Fibroblast of skin of left quadriceps (primary cell): ENCODE data around the gene MEIOB.
"Not testable (repeated sequence)": the region's sequence is repeated elsewhere in the genome, so short reads cannot be mapped to it uniquely, and the experiment has no call there.

Source experiments
- DNase-seq, 2 experiments: peaks; one replicate each; pipeline ENCODE4 v3.0.0-alpha.2; 2013; ENCODE audit warnings: low read depth in 2 of 2

The MEIOB gene

DNA sequence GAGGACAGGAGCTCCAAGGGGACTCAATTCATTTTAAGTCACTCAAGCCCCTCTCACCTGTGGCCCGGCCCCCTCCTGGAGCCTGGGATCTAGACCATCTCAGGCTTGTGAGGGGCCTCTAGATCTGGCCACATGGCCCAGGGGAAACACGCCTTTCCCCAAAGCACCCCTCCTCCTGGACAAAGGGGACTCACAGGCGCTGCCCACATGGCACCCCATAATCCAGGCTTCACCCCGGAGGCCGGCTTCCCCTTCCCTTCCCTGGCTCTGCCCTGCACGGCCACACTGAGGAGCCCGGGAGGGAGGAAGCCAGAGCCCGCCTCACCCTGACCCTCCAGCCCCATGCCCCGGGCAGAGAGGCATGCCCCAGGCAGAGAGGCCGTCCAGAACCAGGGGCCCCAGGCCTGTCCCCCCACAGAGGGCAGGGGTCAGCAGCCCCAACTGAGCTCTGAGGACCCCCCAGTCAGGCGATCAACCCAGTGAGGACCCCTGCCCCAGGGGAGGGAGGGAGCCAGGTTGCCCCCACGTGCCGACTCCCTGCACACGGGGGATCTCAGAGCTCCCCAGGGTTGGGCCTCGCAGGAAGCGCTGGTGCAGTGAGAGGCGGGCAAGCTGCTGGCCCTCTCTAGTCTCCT lies 35.4 kb upstream of the MEIOB start:
- DNase-seq: no peak

DNA sequence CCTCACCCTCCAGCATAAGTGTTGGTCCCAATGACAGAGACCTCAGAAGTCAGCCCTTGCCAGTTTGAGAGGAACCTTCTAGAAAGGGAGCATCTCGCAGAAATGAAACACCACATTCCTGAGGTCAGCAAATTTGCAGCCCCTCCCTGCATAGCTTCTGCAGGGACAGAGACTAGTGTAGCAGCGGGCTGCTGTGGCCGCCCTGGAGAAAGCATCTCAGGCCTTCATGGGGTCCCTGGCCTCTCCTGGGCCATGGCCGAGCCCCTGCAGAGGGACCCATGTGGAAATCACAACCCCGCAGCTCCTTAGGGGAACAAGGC lies 34.8 kb upstream of the MEIOB start:
- no peak for DNase-seq

DNA sequence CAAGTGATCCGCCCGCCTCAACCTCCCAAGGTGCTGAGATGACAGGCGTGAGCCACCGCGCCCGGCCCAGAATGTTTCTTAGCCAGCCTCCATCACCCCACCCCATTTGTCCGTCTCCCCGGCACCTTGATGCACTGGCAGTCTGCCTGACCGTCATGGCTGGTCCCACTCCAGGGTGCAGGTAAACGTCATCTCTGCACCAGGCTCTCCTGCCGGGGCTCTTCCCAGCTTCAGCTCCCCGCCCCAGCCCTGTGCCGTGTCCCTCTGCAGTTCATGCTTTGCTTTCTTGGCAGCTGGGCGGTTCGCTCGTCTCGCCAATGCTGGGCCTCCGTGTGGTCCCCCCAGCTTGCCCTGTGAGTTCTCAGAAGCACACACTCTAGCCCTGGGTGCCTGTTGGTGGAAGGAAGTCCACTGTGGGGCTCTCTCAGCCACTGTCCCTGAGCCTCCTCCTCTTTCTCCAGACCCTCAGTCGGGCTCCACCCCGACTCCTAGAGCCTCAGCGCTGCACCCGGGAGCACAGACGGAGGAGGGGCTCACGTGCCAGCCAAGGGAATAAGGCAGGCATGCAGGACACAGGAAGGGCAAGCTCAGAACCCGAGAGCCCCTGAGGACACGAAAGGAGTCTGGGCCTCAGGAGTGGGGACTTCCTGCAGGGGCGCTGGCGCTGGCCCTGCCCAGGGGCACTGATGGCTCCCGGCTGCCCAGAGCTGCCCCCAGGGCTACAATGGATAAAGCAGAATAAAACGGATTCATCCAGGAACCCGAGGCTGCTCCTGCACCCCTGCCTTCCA lies 34.3 kb upstream of the MEIOB start:
- no peak for DNase-seq

DNA sequence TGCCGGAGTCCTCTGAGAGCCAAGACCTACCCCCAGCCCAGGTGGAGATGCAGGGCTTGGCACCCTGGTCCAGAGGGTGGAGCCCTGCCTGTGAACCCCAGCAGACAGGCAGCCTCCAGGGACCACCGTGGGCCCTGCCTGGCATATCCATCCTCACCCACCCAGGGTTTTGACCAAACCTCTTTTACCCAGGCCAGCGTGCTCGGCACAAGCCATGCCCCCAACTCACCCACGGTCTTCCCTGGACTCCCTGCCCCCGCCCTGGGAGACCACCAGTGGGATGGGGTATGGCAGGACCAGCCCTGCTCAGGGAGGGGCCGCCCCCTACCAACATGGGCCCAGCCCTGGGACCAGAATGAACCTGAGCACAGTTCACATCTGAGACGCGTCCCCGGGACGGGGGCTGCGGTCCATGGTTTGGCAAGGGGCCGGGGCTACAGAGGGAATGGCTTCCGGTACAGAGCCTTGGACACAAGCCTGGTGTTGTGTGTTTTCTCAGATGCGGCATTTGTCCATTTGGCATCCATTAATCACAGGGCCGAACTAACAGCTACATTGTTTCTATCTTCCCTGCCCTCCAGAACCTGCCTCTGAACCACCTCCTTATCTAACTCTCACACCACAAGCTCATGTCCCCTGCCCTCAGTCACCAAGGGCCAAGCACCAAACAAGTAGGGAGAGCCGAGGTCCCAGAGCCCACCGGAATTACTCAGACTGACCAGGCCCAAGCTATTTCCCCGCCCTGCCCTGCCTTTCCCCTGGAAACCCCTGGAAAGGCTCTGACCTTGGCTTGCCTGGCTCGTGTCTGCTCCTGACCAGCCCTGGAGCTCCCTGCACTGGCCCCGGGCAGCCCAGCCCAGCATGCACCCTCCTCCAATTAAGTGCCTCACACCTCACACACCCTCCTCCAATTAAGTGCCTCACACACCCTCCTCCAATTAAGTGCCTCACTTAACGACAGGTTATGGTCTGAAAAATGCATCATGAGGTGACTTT lies 32.2 kb upstream of the MEIOB start:
- DNase-seq: no peak

DNA sequence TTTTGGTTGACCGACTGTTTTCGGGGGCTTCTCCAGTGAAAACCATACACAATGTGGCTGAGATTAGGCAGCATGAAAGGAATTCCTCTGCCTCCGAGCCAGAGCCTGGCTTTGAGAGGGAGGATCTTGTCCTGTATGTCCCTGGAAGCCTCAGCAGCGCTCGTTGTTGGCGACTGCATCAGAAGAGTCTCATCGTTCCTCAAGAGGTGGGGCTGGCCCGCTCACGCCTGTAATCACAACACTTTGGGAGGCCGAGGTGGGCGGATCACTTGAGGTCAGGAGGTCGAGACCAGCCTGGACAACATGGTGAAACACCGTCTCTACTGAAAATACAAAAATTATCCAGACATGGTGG lies 31.2 kb upstream of the MEIOB start:
- no peak for DNase-seq

DNA sequence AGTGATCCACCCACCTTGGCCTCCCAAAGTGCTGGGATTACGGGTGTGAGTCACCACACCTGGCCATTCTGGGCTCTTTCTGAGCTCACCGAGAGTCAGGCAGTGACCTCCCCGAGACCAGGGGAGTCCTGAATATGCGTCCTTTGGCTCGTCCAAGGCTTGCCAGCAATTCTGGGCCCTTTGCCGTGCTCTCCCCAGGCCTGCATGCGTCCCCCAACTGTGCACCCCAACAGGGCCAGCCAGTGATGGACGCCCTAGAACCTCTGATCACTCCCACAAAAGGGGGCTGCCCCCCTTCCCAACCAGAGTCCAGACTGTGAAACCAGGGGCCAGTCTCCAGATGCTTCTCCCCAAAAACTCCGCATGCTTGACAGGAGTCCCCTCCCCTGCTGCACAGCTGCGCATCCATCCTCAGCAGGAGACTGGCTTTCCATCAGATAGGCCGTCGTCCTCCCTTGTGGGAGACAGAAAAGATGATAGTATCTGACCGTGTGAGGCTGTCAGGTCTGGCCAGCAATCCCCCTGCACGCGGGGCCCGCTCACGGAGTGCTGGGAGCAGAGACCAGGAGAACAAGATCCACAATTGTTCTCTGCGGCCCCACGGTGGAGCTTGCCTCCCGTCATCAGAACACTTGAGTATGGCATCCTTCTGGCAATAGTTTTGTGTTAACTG lies 30.7 kb upstream of the MEIOB start:
- no peak for DNase-seq

DNA sequence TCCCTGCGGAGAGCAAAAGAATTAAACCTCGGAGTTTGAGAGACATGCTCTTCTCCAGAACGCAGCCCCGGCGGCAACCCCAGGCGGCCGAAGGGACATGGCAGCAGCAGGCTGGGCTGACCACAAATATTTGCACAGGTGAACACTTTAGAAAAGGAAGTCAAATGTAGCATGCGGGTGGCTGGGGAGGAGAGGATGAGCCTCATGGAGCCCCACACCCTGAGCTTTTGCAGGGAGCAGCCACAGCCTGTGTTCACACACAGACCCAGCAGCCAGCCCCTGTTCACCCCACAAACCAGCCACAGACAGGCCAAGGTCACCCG lies 28.4 kb upstream of the MEIOB start:
- DNase-seq: no peak

DNA sequence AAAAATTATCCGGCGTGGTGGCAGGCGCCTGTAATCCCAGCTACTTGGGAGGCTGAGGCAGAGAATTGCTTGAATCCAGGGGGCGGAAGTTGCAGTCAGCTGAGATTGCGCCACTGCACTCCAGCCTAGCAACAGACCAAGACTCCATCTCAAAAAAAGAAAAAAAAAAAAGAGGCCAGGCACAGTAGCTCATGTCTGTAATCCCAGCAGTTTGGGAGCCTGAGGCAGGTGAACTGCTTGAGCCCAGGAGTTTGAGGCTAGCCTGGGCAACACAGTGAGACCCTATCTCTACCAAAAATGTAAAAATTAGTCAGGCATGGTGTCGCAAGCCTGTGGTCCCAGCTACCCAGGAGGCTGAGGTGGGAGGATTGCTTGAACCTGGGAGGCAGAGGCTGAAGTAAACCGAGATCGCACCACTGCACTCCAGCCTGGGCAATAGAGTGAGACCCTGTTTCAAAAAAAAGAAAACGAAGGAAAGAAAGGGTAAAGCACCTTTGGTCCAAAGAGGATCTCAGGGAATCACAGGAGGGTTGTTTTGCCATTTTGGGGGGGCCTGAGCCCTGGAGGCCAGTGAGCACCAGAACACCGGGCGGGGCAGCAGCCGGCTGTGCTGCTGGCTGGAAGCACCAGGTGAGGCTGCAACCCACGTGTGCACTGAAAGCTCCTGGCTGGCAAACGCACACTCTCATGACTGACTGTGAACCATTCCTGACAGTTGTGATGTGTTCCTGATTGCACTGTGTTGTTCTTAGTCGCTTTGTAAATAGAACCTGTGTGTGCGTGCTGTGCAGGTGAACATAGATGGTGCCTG lies 27.9 kb upstream of the MEIOB start:
- no peak for DNase-seq

DNA sequence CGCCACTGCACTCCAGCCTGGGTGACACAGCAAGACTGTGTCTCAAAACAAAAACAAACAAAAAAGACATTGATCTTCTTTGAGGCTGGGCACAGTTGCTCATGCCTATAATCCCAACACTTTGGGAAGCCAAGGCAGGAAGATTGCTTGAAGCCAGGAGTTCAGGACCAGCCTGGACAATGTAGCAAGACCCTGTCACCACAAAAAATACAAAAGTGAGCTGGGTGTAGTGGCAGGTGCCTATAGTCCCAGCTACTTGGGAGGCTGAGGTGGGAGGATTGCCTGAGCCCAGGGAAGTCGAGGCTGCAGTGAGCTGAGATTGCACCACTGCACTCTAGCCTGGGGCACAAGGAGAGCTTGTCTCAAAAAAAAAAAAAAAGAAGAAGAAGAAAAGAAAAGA lies 25.7 kb upstream of the MEIOB start:
- DNase-seq: not testable (repeated sequence)

DNA sequence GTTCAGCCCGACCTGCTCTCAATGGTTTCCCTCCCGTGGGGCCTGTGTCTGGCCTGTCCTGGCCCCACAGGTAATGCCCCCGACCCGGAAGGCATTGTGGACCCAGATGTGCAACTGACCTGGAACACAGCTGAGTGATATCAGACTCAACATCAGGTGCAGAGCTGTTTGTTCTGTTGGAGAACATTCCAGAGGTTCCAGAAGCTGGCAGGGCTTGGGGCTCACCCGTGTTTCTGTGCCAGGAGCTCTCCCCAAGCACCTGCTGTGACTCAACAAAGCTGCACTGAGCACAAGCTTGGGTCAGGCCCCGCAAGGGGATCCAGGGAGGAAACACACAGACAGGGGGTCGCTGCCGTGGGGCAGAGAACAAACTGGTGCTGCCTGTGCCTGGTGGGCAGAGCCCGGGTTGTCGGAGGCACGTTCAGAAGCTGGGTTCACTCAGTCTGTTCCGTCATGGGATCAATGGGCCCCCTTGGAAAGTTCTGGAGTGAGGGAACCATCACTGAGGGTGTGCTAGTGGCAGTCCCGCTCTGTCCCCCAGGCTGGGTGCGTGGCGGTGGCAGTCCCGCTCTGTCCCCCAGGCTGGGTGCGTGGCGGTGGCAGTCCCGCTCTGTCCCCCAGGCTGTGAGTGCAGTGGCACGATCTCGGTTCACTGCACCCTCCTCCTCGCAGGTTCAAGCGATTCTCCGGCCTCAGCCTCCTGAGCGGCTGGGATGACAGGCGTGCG lies 24.1 kb upstream of the MEIOB start:
- no peak for DNase-seq

DNA sequence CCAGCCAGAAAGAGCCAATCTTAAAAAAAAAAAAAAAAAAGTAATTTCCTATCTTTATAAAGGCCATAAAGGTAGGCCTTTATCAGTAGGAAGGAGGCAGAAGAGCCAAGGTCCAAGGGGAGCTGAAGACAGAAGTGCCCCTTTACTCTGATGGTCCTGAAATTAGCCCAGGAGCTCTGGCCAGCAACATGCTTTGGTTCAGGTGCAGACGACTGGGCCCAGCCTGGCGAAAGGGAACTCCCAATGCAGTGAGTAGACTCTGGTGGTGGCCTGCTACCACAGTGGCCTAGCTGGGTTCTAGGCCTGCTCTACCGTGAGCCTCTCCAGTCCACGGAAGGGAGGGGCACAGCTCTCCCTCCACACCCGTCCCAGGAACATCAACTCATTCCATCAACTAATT lies 23.1 kb upstream of the MEIOB start:
- DNase-seq: no peak

DNA sequence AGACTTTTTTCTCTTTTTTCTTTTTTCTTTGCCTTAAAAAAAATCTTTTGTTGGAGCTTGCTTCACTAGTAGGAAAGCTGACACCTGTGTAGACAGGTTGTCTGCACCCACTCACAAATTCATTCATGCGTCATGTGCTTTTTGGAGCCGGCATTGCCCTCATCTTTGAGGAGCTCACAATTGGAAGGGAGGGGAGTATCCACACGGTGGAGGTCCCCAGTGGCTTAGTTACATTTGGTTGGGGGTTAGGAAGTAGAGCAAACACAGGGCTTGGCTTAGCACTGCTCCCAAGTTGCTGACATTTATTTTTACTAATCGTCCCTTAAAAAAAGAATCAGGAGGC lies 18.7 kb upstream of the MEIOB start:
- no peak for DNase-seq

DNA sequence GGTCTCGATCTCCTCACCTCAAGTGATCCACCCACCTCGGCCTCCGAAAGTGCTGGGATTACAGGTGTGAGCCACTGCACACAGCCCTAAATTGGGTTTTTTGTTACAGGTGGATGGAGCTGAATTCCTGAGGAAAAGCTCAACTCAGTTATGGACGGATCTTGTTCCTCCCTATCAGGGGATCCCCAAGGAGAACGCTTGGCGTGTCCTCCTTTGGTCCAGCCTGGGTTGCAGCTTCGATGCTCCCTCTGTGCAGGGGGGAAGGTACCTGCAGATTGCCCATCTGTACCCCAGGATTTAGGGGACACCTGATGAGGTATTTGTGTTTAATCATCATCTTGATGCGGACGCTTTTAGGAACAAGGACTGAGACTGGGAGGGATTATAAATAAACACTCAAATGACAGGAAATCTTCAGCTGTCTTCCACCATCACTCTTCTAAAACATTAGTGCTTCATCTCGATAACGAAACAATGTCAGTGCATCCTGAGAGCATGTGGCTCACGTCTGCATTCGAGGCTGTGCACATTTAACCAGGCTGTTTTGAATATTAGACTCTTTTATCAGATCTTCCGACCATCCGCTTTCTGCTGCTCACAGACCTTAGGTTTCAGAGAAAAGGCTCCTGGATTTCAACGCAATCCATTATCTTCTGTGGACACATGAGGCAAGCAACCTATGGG lies 18.2 kb upstream of the MEIOB start:
- DNase-seq: no peak

DNA sequence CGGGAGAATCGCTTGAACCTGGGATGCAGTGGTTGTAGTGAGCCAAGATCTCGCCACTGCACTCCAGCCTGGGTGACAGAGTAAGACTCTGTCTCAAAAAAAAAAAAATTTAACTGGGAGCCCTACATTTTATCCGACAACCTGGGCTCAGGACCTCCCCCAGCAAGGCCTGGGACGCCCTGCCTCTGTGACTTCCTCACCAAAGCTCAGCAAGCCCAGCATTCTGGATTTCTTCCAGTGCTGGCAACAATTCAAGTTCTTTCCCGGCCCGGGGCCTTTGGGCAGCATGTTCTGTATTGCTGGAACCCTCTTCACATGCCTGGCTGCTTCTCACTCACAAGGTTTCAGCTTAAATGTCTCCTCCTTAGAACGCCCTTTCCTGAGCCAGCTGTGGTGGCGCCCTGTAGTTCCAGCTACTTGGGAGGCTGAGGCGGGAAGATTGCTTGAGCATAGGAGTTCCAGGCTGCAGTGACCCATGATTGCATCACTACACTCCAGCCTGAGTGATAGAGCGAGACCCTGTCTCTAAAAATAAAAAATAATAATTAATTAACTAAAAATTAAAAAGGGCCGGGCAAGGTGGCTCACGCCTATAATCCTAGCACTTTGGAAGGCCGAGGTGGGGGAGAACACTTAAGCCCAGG lies 15.9 kb upstream of the MEIOB start:
- no peak for DNase-seq

DNA sequence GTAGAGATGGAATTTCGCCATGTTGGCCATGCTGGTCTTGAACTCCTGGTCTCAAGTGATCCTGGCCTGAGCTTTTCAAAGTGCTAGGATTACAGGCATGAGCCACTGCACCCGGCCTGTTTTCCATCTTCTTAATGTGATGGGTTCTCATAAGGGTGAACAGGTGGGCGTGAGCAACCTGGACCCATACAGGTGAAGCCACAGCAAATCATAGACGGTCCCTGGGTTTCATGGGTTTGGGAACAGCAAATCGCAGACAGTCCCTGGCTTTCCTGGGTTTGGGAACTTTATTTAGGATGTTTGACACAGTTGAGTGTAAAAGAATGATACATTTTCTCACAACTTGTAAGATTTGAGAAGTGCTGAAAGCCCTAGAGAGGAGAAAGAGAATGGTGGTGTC lies 12.9 kb upstream of the MEIOB start:
- DNase-seq: no peak

DNA sequence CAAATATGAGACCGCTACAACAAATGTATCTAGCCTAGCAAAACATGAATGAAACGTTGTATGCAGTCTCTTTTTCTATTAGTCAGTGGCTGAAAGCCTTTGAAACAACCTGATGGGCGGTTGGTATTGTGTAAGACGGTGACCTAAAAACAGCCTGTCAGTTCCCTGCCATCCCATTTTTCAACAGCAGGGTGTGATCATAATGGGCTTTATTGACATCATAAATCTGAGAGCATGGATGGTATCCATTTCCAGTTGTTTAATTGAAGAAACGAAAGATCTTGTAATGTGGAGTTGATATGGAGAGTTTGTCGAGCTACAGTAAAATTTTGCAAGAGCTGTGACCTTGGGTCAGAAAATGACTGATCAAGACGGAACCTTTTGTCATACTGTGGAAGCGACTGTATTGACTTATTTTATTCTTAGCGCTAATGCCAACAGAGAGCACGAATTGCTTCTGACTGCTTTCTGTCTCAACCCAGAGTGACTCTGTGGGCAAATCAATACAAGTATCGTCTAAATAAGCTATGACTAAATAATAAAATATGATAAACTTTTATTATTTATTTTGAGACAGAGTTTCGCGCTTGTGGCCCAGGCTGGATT lies 12.3 kb upstream of the MEIOB start:
- DNase-seq: no peak

DNA sequence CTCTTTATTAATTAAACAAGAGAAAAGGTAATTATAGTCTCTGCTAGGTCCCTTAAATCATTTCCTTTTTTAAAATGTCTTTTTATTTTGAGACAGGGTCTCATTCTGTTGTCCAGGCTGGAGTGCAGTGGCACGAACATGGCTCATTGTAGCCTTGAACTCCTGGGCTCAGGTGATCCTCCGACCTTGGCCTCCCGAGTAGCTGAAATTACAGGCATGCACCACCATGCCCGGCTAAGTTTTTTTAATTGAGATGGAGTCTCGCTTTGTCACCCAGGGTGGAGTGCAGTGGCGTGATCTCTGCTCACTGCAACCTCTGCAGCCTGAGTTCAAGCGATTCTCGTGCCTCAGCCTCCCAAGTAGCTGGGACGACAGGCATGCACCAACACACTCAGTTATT lies 9.2 kb upstream of the MEIOB start:
- not testable (repeated sequence) for DNase-seq

DNA sequence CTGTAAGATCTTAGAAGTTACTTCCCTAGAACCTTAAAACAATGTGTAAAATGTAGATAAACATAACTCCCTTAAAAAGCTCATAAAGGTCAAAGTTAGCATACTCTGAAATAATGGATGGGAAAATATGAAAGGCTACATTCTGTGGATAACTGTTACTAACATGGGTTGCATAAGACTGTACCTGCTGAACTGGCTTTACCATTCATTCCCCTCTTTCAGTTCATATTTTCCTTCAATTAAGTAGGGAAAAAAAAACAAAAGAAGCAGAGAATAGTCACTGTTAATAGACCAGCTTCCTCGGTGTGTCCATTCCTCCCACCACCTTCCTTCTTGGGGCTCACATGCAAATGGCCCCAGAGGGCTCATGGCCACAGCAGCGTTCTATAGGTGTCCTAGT lies 7.5 kb upstream of the MEIOB start:
- DNase-seq: no peak

DNA sequence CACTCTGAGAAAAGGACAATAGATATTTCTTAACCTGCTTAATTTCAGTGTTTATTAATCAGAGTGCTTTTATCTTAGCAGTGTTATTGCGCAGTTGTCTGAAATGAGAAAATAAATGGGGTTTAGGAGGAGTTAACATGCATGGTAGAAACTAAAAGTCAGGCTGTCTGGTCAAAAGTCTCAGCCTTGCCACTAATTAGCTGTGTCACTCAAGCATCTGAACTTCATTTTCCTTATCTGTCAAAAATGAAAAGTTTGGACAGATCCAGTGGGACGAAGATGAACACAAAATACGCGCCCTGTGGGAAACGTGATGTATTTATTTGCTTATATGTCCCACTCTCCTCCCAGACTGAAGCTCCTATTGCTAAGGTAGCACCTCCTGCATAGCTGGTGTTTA lies 6.3 kb upstream of the MEIOB start:
- no peak for DNase-seq
